ENCODE results near the gene KYAT1. TPM values are rescaled to one million over a fixed set of nuclear protein-coding genes. Genes with fewer than 3 reads are reported as not detected.

The KYAT1 gene
- 2.9 TPM in 2 replicates for total RNA-seq

GRCh38 chr9:128881884-128882676 lies at the start of gene KYAT1, which contains the start of gene LRRC8A:
Gene KYAT1 (minus strand): TSS chr9:128881950. CDS start chr9:128845405, 36,545 bp downstream.
Gene LRRC8A (plus strand): TSS chr9:128882133. CDS start chr9:128907165, 25,032 bp downstream.

GRCh38 chr9:128920381-128921058 lies 38.8 kb upstream of the KYAT1 start, which contains the start of gene PHYHD1:
Gene PHYHD1 (plus strand): TSS chr9:128920982. CDS start chr9:128922324, 1,342 bp downstream.

GRCh38 chr9:128829477-128830251 lies 52.1 kb downstream of the KYAT1 start, which contains the start of gene SPOUT1:
Gene SPOUT1 (minus strand): TSS chr9:128829794. CDS start chr9:128829780, 14 bp downstream.

GRCh38 chr9:128818099-128818838 lies 63.5 kb downstream of the KYAT1 start, which contains the start of gene ENDOG:
Gene ENDOG (plus strand): TSS chr9:128818500. CDS start chr9:128818685, 185 bp downstream.

GRCh38 chr9:128786681-128787601 lies 94.8 kb downstream of the KYAT1 start, which contains the start of gene TBC1D13:
Gene TBC1D13 (plus strand): TSS chr9:128787253. CDS start chr9:128787354, 101 bp downstream.

Other genes with a start within 250 kb of the KYAT1 start
- 44.1 and 47.4 TPM in 2 replicates for gene DYNC2I2, start 225.1 kb downstream of the KYAT1 start, total RNA-seq
- 393 and 418 TPM in 2 replicates for gene SET, start 192.7 kb downstream of the KYAT1 start, total RNA-seq
- 10.1 and 11.5 TPM in 2 replicates for gene PKN3, start 179.4 kb downstream of the KYAT1 start, total RNA-seq
- 17.6 and 18.1 TPM in 2 replicates for gene ZDHHC12, start 157.8 kb downstream of the KYAT1 start, total RNA-seq
- 21.2 and 28.9 TPM in 2 replicates for gene ZER1, start 110.0 kb downstream of the KYAT1 start, total RNA-seq
- gene TBC1D13, start 94.7 kb downstream of the KYAT1 start, total RNA-seq = 17.5 and 21.5 TPM in 2 replicates
- 14.1 and 15.7 TPM in 2 replicates for gene ENDOG, start 63.5 kb downstream of the KYAT1 start, total RNA-seq
- 11.1 and 12.1 TPM in 2 replicates for gene SPOUT1, start 52.2 kb downstream of the KYAT1 start, total RNA-seq
- gene LRRC8A, start 183 bp upstream of the KYAT1 start, total RNA-seq = 26.7 and 29.1 TPM in 2 replicates
- gene PHYHD1, start 39.0 kb upstream of the KYAT1 start, total RNA-seq = 9.1 and 10.3 TPM in 2 replicates
- gene DOLK, start 65.7 kb upstream of the KYAT1 start, total RNA-seq = 21.1 and 25.6 TPM in 2 replicates
- gene NUP188, start 65.7 kb upstream of the KYAT1 start, total RNA-seq = 40.2 and 42.9 TPM in 2 replicates
- gene SH3GLB2, start 146.4 kb upstream of the KYAT1 start, total RNA-seq = 27.7 and 30.8 TPM in 2 replicates
- gene MIGA2, start 154.7 kb upstream of the KYAT1 start, total RNA-seq = 15.1 and 16.2 TPM in 2 replicates
- gene DOLPP1, start 199.2 kb upstream of the KYAT1 start, total RNA-seq = 8.4 and 8.6 TPM in 2 replicates
- gene CRAT, start 228.8 kb upstream of the KYAT1 start, total RNA-seq = 54.6 and 60.5 TPM in 2 replicates
- gene PTPA, start 229.5 kb upstream of the KYAT1 start, total RNA-seq = 81.1 and 92.1 TPM in 2 replicates